Hepatocyte (in vitro differentiated cells): ENCODE data around the gene PHACTR3. TPM values are rescaled to one million over a fixed set of nuclear protein-coding genes. Genes with fewer than 3 reads are reported as not detected.

Source experiments
- DNase-seq: peaks from one replicate; pipeline ENCODE4 v3.0.0-alpha.2; 2016; ENCODE audit warnings: low spot score
- H2AFZ ChIP-seq: fragments of 200-600 bp; sonication (generic); 2 replicates; pipeline ENCODE4 v1.6.0; 2016; ENCODE audit warnings: antibody characterized with exemption, mild to moderate bottlenecking
- H3K27ac ChIP-seq: fragments of 200-600 bp; sonication (generic); 2 replicates; pipeline ENCODE4 v1.5.1; 2016; ENCODE audit warnings: mild to moderate bottlenecking
- H3K27me3 ChIP-seq: fragments of 200-600 bp; sonication (generic); 2 replicates; pipeline ENCODE4 v1.6.1; 2016
- H3K36me3 ChIP-seq: fragments of 200-600 bp; sonication (generic); replicated peaks from 2 replicates; pipeline ENCODE4 v1.5.1; 2016; ENCODE audit warnings: low read depth; ENCODE audit not compliant: insufficient read depth
- H3K4me1 ChIP-seq: fragments of 200-600 bp; sonication (generic); 2 replicates; pipeline ENCODE4 v1.5.1; 2016; ENCODE audit warnings: mild to moderate bottlenecking, moderate library complexity; ENCODE audit not compliant: insufficient read depth
- H3K4me2 ChIP-seq: fragments of 200-600 bp; sonication (generic); 2 replicates; pipeline ENCODE4 v1.6.0; 2016
- H3K4me3 ChIP-seq: fragments of 200-600 bp; sonication (generic); 2 replicates; pipeline ENCODE4 v1.5.1; 2016; ENCODE audit warnings: mild to moderate bottlenecking
- H3K79me2 ChIP-seq: fragments of 200-600 bp; sonication (generic); 2 replicates; pipeline ENCODE4 v1.6.0; 2017; ENCODE audit warnings: mild to moderate bottlenecking
- H3K9me2 ChIP-seq: fragments of 200-600 bp; sonication (generic); replicated peaks from 2 replicates; pipeline ENCODE4 v1.6.0; 2017; ENCODE audit warnings: mild to moderate bottlenecking; ENCODE audit not compliant: insufficient read depth
- H3K9me3 ChIP-seq: fragments of 200-600 bp; sonication (generic); 2 replicates; pipeline ENCODE4 v1.5.1; 2016; ENCODE audit warnings: low read depth, mild to moderate bottlenecking
- H4K20me1 ChIP-seq: fragments of 200-600 bp; sonication (generic); 2 replicates; pipeline ENCODE4 v1.6.0; 2016; ENCODE audit warnings: mild to moderate bottlenecking; ENCODE audit not compliant: insufficient read depth, poor library complexity, severe bottlenecking
- EZH2 ChIP-seq: fragments of 200-600 bp; sonication (generic); IDR thresholded peaks from 2 replicates; pipeline ENCODE4 v1.6.1; 2016; ENCODE audit warnings: antibody characterized with exemption, mild to moderate bottlenecking, borderline replicate concordance
- EZH2phosphoT487 ChIP-seq: fragments of 200-600 bp; sonication (generic); IDR thresholded peaks from one replicate; pipeline ENCODE4 v1.6.1; 2018; ENCODE audit warnings: antibody characterized with exemption, mild to moderate bottlenecking, low read depth, moderate library complexity; ENCODE audit not compliant: unreplicated experiment, severe bottlenecking
- WGBS: methylation state at CpG from one replicate; pipeline ENCODE4 v1.1.6; 2016; ENCODE audit warnings: low lambda C conversion rate; ENCODE audit errors: missing lambda C conversion rate; 5-methylcytosine and 5-hydroxymethylcytosine counted together
- polyA plus RNA-seq: library from polyadenylated mRNA; unstranded; fragments of >200 nt; fragmentation: Nextera tagmentation; extraction: Ambion mirVana; gene quantifications from 2 replicates; pipeline ENCODE4 v1.2.1, GENCODE V29; 2016
- total RNA-seq: library from RNA; depleted of rRNA; stranded (reverse); fragments of >200 nt; gene quantifications from 2 replicates; pipeline ENCODE4 v1.2.3, GENCODE V29; 2014
- TF ChIP-seq, protein P1 (sequence below): fragments of 200-600 bp; sonication (generic); IDR thresholded peaks from 2 replicates; pipeline ENCODE4 v1.5.1; 2016; ENCODE audit warnings: antibody characterized with exemption, mild to moderate bottlenecking; ENCODE audit not compliant: poor library complexity

Gene PHACTR3
- total and polyA plus RNA-seq, 2 experiments from 2014 or later, result 5.2 to 7.5 TPM

DNA sequence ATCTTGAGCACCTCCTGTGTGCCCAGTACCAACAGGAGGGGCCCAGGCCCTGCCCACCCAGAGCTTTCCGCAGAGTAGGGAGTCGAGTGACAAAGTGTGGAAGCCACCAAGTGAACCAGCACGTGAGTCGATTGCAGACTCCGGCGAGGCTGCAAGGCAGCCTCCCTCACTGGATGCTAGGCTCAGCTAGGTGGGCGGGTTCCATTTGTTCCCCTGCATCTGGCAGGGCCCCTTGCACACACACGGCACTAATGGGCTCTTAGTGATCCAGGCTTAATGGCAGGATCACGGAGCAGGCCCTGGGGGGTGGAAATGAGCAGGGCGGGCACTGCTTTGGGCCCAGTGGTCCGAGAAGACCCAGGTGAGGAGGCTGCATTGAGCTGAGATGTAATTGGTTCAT is 140.4 kb downstream of the PHACTR3 start:
- Histone ChIP-seq H3K27me3 (peaks cover 4% of the 10 kb centered on the region), H3K27ac (no peak overlapping the region), H3K4me1 (no peaks in the 10 kb centered on the region), H3K4me3 (no peak overlapping the region), H3K9me3 (no peaks in the 10 kb centered on the region), H3K79me2 (no peaks in the 10 kb centered on the region), H2AFZ (no peak overlapping the region), H4K20me1 (no peaks in the 10 kb centered on the region), H3K4me2 (no peak overlapping the region), H3K36me3 (no peaks in the 10 kb centered on the region), H3K9me2 (no peaks in the 10 kb centered on the region)
- DNase-seq, result no peak
- WGBS, result 79% methylated on average over 11 of the region's 11 CpGs
- TF ChIP-seq EZH2, result no peak

DNA sequence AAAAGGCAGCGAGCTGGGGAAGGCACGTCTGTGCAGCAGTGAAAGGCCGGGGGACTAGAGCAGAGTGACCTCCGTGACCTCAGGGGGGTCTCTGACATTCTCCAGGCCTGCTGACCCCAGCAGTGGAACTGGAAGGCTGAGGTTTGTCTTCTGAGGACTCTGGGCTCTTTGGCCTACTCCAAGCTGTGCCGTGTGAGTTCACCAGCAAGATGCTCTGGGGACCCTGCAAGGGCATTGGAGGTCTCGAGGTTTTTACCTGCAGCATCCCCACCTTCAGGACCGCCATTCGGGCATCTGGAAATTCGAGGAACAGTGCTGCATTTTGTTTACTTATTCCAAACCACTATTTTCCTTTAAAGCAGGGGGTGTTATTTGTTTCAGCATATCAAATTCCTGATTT is 140.9 kb downstream of the PHACTR3 start:
- Histone ChIP-seq H3K4me3 (no peak overlapping the region), H3K9me2 (no peaks in the 10 kb centered on the region), H3K79me2 (no peaks in the 10 kb centered on the region), H4K20me1 (no peaks in the 10 kb centered on the region), H3K27ac (no peak overlapping the region), H3K4me1 (no peaks in the 10 kb centered on the region), H3K9me3 (no peaks in the 10 kb centered on the region), H3K27me3 (peaks cover 8% of the 10 kb centered on the region), H3K4me2 (no peak overlapping the region), H2AFZ (no peak overlapping the region), H3K36me3 (no peaks in the 10 kb centered on the region)
- DNase-seq, result no peak
- WGBS, result 87% methylated on average over 9 of the region's 9 CpGs
- TF ChIP-seq, protein P1, sequence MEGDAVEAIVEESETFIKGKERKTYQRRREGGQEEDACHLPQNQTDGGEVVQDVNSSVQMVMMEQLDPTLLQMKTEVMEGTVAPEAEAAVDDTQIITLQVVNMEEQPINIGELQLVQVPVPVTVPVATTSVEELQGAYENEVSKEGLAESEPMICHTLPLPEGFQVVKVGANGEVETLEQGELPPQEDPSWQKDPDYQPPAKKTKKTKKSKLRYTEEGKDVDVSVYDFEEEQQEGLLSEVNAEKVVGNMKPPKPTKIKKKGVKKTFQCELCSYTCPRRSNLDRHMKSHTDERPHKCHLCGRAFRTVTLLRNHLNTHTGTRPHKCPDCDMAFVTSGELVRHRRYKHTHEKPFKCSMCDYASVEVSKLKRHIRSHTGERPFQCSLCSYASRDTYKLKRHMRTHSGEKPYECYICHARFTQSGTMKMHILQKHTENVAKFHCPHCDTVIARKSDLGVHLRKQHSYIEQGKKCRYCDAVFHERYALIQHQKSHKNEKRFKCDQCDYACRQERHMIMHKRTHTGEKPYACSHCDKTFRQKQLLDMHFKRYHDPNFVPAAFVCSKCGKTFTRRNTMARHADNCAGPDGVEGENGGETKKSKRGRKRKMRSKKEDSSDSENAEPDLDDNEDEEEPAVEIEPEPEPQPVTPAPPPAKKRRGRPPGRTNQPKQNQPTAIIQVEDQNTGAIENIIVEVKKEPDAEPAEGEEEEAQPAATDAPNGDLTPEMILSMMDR, result no peak
- TF ChIP-seq EZH2, result no peak
- no peak for TF ChIP-seq EZH2phosphoT487

DNA sequence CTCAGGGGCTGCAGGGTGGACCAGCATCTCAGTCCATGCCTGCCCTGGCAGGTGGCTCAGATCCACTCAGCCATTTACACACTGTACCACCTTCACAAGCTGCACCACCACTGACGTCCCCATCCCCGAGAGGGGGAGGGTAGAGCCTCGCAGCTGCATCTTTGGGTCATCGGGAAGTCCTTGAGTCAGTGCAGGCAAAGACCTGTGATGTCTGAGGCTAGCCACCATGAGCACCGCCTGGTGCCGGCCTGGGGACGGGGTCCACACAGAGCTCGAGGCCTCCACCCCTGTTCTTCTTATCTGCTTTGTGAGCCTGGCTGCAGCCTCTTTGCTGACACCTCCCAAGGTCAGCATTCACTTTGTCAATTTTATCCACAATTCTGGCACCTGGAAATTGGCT is 141.4 kb downstream of the PHACTR3 start:
- H3K9me2 ChIP-seq, result no peaks in the 10 kb centered on the region
- H3K4me1 ChIP-seq, result no peaks in the 10 kb centered on the region
- peaks cover 14% of the 10 kb centered on the region for H3K27me3 ChIP-seq
- DNase-seq, result no peak
- TF ChIP-seq, protein P1, result no peak
- TF ChIP-seq EZH2phosphoT487, result no peak
- no peak for TF ChIP-seq EZH2
- no peak overlapping the region for H3K4me3 ChIP-seq
- no peak overlapping the region for H3K4me2 ChIP-seq
- H3K9me3 ChIP-seq, result no peaks in the 10 kb centered on the region
- H3K79me2 ChIP-seq, result no peaks in the 10 kb centered on the region
- no peak overlapping the region for H2AFZ ChIP-seq
- 82% methylated on average over 8 of the region's 8 CpGs for WGBS
- no peaks in the 10 kb centered on the region for H4K20me1 ChIP-seq
- no peaks in the 10 kb centered on the region for H3K36me3 ChIP-seq
- no peak overlapping the region for H3K27ac ChIP-seq

DNA sequence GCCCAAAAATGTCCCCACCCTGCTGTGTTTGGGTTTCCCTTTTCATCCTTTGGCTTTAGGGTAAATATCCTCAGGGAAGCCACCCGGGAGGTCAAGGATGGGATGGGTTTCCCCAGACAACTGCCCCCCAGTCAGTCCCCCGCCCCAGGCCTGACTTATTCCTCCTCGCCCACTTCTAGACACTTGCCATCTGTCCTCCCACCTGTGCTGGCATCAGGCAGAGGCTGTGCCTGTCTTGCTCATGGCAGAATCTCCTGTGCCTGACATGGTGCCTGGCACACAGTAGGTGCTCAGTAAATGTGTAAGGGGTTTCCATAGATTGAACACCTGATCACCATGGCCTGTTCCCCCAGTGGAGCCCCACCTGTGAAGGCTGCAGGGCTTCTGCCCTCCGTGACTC is 141.8 kb downstream of the PHACTR3 start:
- TF ChIP-seq, protein P1, result no peak
- no peaks in the 10 kb centered on the region for H4K20me1 ChIP-seq
- no peaks in the 10 kb centered on the region for H3K9me3 ChIP-seq
- no peak overlapping the region for H3K4me3 ChIP-seq
- no peak overlapping the region for H2AFZ ChIP-seq
- H3K36me3 ChIP-seq, result no peaks in the 10 kb centered on the region
- H3K27me3 ChIP-seq, result peaks cover 16% of the 10 kb centered on the region
- H3K9me2 ChIP-seq, result no peaks in the 10 kb centered on the region
- no peak overlapping the region for H3K4me2 ChIP-seq
- H3K4me1 ChIP-seq, result no peaks in the 10 kb centered on the region
- WGBS, result 82% methylated on average over 4 of the region's 4 CpGs
- H3K79me2 ChIP-seq, result no peaks in the 10 kb centered on the region
- H3K27ac ChIP-seq, result no peak overlapping the region
- no peak for DNase-seq
